ENCODE data around the gene FGF19.

The FGF19 gene

DNA sequence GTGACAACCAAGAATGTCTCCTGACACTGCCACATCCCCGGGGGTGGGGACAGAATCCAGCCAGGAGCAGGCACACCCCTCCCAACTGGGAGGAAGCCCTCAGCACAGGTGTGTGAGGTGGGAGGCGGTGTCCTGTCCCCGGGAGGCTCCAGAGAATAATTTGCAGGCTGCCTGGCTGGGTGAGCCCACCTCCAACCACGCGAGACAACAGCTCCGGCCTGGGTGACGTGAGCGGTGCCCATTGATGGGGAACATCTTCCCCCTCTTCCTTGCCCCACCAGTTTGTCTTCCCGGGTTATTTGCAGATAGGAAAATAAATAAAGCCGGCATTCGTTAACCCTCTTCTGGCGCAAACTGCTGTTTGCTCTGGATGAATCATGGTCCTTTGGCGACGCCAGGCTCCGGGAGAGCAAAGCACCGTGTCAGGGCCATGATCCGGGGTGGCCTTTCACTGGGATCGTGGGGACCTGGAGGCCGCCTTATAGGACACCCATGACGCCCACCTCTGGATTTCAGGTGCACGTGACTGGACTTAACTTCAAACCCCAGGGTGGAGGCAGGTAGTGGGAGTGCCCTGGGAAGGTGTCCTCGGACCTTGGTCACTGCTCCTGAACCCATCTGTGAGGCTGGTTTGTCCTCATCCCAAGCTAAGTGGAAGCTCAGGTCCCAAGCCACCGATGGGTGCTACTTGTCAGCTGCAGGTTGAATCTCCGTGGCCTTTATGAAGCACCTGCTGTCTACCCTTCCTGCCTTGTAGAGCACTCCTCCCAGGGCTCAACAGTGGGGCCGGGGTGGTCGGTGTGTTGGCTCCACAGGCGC lies 49.0 kb downstream of the FGF19 start:
- DNase-seq: peak; percentile 64

- no peak for DNase-seq
These were observed 49.7 kb downstream of the FGF19 start for GRCh38 chr11:69654001-69654659.

- no peak for DNase-seq
These were observed 50.3 kb downstream of the FGF19 start for GRCh38 chr11:69653406-69653960.

GRCh38 chr11:69652999-69653398 lies 50.8 kb downstream of the FGF19 start:
- DNase-seq: no peak

DNA sequence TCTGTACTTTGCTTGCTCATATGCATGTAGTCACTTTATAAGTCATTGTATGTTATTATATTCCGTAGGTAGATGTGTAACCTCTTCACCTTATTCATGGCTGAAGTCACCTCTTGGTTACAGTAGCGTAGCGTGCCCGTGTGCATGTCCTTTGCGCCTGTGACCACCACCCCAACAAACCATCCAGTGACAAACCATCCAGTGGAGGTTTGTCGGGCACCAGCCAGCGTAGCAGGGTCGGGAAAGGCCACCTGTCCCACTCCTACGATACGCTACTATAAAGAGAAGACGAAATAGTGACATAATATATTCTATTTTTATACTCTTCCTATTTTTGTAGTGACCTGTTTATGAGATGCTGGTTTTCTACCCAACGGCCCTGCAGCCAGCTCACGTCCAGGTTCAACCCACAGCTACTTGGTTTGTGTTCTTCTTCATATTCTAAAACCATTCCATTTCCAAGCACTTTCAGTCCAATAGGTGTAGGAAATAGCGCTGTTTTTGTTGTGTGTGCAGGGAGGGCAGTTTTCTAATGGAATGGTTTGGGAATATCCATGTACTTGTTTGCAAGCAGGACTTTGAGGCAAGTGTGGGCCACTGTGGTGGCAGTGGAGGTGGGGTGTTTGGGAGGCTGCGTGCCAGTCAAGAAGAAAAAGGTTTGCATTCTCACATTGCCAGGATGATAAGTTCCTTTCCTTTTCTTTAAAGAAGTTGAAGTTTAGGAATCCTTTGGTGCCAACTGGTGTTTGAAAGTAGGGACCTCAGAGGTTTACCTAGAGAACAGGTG lies 51.8 kb downstream of the FGF19 start:
- DNase-seq: no peak

DNA sequence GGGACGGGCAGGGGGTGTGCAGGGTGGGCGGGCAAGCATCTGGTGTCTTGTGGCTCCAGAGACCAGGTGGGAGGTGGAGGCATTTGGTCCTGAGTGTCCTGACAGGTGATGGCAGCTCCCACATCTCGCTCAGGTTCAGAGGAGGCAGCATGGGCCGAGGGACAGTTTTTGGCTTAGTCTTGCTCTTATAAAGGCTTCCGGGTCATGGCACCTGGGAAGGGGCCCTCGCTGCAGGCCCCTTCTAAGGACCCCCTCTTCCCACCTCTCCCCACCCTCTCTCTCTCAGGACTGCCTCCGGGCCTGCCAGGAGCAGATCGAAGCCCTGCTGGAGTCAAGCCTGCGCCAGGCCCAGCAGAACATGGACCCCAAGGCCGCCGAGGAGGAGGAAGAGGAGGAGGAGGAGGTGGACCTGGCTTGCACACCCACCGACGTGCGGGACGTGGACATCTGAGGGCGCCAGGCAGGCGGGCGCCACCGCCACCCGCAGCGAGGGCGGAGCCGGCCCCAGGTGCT lies 52.9 kb downstream of the FGF19 start:
- DNase-seq: no peak

- DNase-seq: no peak
These were observed 53.6 kb downstream of the FGF19 start for GRCh38 chr11:69650081-69650831.

DNA sequence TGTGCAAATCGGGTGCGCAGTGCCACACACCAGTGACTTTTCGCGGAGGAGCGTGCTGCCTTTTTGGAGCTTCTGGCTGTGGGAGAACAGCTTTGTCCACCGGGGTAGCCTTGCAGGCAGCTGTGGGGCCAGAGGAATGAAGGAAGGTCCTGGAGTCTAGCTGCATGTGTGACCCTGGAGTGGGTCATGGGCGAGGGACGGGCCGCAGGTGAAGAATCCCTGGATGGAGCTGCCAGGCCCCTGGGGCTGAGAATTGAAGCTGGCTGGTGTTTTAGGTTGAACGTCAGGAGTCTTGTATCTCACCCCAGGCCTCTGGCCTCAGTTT lies 54.3 kb downstream of the FGF19 start:
- DNase-seq: no peak

GRCh38 chr11:69648679-69649575 lies 54.9 kb downstream of the FGF19 start:
- DNase-seq: no peak
